GM19025 (cell line): ENCODE measurements around the gene VPREB3.
A peak's percentile ranks its signal among the peaks of the same experiment; 100 is the strongest.
"Not testable (repeated sequence)": the region's sequence is repeated elsewhere in the genome, so short reads cannot be mapped to it uniquely, and the experiment has no call there.

Source experiments
- ATAC-seq: cut with Tn5 transposase; IDR thresholded peaks from one replicate; pipeline ENCODE4 v1.9.1; 2021; ENCODE audit warnings: mild to moderate bottlenecking, low read depth, moderate library complexity; ENCODE audit not compliant: unreplicated experiment

The VPREB3 gene

DNA sequence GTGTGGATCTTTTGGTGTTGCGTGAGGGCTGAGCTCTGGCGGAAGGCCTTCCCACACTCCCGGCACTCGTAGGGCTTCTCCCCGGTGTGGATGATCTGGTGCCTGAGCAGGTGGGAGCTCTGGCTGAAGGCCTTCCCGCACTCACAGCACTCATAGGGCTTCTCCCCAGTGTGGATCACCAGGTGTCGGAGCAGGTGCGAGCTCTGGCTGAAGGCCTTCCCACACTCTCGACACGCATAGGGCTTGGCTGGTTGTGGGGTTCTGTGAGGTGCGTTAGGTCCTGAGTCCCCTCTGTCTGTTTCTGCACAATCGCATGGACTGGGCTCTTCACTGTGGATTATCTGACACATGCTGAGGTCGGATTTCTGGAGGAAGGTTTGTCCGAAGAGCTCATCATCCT, 9.7 kb downstream of the VPREB3 start:
- no peak for ATAC-seq

DNA sequence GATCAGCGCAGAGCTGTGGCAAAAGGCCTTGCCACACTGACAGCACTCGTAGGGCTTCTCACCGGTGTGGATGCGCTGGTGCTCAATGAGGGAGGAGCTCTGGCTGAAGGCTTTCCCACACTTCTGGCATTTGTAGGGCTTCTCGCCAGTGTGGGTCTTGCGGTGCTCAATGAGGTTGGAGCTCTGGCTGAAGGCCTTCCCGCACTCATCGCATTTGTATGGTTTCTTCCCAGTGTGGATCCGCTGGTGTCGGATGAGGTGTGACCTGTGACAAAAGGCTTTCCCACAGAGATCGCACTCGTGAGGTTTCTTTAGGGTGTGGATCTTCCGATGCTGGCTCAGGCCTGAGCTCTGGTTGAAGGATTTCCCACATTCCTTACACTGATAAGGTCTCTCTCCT, 10.2 kb downstream of the VPREB3 start:
- ATAC-seq = no peak

DNA sequence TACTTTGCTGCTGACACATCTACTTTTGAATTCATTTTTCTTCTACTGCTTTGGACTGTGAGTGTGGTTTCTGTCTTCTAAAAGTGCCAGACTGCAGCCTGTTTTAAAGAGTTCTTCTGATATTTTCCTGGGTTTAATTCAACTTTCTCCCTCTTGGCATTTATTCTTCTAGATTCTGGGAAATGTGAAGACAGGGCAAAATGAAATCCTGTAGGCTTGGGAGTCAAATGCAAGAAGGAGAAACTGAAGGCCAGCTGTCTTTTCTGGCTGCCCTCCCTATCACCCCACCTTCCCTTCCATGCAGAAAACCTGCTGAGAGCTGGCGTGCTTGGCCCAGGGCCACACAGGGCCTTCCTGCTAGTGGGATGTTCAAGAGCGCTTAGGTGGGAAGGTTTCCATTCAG, 10.9 kb downstream of the VPREB3 start:
- ATAC-seq = no peak

DNA sequence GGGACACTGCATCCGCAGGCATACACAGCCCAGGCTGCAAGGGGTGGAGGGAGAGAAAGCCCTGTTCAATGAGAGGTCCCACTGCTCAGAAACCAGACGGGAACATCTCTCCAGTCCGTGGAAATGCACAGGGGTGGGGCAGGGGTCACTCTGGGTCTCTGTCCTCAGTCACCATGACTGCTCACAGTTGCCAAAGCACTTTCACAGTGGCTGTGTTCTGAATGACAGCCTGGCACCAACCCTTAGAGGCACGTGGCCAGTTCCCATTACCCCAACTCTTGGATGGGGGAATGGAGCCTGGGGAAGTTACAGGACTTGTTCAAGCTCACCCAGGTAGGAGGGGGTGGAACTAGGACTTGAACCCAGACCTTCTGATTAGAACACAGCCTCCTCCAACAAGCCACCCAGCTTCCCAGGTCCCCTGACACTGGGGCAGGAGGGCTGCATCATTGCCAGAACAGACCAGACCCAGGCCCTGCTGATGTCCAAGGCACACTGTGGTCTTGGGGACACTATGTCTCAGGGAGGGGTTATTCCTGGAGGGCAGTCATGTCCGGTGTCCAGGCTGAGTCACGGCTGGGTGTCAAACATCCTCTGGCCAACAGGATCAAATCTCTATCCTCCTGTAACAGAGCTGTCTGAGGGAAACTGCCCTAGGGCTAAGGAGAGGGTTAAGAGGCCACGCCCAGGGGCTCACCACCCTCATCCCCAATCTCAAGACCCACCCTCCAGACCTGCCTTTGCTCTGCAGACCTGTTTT, 11.5 kb downstream of the VPREB3 start:
- ATAC-seq = no peak

DNA sequence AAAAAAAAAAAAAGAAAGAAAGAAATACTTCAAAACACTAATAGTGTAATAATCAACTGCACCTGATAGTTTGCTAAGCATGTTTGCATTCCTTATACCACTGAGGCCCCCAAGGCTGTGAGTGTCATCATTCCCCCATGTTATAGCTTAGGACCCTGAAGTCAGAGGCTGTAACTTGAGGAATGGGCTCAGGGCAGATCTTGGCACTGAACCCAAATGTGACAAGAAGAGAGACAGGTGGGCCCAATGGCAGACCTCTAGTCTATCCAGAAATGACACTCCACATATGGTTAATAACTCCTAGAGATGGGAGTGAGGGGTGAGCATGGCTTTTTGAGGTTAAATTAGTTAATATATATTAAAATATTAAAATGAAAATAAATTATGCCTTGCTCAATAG, 16.5 kb downstream of the VPREB3 start:
- ATAC-seq = no peak

DNA sequence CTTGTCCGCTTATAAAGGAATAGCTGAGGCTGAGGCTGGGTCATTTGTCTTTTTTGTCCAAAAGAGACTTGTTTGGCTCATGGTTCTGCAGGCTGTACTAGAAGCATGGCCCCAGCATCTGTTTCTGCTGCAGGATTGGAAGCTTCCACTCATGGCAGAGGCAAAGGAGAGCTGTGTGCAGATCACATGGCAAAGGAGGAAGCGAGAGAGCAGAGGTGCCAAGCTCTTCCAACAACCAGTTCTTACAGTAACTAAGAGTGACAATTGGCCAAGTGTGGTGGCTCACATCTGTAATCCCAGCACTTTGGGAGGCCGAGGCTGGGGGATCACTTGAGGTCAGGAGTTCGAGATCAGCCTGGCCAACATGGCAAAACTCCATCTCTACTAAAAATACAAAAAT, 26.1 kb downstream of the VPREB3 start:
- not testable (repeated sequence) for ATAC-seq

DNA sequence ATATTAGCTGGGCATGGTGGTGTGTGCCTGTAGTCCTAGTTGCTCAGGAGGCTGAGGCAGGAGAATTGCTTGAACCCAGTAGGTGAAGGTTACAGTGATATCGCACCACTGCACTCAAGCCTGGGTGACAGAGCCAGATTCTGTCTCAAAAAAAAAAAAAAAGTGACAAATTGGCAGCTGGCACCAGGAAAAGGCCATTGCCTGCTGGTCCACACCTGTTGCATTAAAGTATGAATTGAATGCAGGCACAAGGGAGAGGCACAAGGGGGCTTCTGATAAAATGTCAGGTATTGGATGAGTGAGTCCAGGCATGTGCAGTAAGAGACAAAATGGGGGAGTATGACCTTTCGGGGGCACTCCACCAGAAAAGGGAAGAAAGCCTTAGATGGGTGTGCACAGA, 31.5 kb downstream of the VPREB3 start:
- no peak for ATAC-seq

DNA sequence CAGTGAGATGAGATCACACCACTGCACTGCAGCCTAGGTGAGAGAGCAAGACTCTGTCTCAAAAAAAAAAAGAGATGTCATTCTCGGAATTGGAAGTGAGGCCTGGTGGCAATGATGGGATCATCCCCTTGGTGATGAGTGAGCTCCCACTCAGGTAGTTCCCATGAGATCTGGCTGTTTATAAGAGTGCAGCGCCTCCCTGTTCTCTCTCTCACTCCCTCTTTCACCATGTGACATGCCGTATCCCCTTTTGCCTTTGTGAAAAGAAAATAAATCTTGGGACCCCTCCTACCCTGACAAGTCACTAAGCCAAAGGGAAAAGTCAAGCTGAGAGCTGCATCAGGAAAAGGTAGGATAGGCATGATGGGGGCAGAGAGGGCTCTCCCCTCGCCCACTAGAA, 32.1 kb downstream of the VPREB3 start:
- ATAC-seq = no peak

DNA sequence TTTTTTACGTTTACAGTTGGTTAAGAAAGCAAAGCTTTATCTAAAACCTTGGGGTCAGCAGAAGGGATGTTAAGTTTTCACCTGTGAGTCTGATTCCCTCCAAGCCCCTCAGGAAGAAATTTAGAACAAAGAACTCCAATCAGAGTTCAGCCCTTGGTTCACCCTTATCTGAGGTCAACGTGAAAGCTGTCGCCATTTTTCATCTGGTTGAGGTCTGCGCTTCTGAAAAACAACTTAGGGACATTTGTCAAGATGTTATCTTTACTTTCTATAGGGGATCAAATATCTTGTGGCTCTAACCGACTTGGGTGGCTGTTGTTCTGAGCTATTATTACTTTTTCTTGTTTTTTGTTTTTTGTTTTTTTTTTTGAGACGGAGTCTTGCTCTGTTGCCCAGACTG, 33.4 kb downstream of the VPREB3 start:
- no peak for ATAC-seq

DNA sequence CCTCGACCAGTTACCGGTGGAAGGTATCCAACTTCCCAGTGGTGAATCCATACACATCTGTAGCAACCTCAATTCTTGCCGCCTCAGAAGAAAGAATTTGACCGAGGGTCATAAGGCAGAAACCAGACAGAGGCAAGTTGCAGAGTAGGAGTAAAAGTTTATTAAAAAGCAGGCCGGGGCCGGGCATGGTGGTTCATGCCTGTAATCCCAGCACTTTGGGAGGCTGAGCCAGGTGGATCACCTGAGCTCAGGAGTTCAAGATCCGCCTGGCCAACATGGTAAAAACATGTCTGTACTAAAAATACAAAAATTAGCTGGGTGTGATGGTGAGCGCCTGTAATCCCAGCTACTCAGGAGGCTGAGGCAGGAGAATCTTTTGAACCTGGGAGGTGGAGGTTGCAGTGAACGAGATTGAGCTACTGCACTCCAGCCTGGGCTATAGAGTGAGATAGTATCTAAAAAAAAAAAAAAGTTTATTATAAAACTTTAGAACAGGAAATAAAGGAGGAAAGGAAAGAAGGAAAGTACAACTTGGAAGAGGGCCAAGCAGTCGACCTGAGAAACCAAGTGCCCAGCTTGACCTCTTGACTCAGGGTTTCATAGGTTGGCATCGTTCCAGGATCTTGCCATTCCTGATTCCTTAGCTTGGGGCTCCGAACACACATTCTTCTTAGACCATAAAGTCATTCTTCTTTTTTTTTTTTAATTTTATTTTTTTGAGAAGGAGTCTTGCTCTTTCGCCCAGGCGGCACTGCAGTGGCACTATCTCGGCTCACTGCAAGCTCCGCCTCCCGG, 35.7 kb downstream of the VPREB3 start:
- no peak for ATAC-seq

DNA sequence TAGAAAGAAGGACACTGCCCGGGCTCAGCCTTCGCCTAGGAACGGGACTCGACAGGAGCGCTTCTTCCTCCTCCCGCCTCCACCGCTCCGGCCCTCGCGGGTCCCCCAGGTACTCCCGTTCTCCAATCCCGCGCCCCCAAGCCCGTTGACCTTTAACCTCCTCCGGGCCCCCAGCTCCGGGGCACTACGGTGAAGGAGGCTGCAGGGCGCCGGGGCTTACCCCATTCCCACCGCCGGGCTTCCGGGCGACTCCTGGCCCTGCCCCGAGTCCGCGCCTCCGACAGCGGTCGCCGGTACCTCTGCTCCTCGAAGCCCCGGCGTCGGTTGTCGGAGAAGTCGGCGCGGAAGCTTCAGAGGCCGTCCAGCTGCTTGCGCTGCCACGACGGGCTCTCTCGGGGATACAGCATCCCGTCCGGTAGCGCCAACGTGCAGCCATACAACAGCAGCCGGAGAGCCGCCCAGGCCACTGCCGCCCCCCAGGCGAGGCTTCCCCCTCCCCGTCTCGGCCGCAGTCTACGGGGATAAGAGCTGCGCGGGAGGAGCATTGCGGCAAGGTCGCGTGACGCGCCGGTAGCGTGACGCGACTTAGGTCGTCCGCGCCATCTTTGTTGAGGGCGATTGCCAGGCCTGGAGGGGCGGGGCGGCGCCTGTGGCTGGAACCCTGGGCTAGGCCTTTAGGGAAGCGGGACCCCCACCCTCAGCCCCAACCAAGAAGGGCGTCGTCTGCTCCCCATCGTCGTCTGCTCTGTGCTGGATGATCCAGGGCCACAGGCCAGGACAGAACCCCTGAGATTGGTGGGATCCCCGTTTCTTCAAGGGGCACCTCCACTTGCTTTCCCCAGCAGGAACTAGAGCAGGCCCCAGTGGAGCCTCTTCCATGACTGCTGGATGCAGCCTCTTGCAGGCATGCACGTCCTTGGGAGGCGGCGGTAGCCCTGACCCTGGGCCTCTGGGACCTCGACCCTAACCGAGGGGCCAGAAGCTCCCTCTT, 37.1 kb downstream of the VPREB3 start:
- peak; percentile 84 for ATAC-seq

DNA sequence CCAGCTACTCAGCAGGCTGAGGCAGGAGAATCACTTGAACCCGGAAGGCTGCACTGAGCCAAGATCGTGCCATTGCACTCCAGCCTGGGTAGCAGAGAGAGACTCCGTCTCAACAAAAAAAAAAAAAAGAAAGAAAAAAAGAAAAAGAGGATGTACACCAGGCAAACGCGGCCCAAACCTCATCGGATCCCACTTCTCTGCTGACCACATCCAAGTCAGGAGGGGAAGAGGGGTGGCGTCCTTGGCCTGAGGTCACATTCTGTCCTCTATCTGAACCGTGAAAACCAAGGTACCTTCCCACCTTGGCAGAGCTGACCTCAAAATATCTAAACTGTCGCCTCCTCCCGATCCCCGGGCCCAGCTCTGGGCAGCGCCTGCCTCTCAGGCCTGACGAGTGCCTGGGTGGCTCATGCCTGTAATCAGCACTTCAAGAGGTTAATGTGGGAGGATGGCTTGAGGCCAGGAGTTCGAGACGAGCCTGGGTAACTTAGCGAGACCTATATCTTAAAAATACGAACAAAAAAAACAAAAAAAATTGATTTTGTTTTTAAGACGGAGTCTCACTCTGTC, 38.3 kb downstream of the VPREB3 start:
- ATAC-seq = no peak

DNA sequence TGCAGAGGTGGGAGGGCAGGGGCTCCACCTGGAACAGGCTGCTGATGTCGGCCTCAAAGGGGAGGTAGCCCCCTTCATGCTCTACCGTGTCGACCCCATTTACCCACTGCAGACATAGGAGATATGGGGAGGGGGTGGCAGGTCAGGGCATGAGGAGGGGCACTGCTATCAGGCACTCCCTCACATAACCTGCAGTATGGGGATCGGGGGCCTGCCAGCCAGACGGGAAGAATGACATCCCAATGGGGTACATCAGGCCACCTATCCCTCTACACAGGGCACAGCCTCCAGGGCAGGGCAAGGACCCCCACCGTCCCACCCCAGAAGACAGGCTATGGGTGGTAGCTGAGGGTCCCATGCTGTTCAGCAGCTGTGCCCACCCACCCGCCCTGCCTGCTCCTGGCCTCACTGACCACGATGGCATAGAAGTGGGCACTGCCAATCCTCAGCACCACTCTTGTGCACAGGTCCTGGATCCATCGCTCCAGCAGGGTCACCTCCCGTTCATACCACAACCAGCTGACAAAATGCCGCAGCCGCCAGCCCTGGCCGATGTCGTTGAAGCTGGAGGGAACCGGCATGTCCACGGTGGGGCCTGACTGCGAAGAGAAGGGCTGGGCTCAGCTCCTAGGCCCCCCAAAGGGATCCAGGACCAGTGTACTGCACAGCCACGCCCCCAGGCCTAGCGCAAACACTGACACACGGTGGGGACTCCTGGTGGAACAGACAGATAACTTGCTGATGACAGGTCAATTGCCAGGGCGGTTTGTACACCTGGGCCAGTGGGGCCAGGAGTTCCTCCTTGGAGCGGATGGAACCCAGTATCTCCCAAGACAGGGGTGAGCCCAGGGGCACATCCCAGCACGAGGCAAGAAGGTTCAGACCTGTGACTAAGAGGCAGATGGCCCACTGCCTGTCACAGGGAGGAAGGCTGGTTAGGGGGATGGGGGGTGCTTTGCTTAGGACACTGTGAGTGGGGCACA, 39.3 kb downstream of the VPREB3 start:
- no peak for ATAC-seq

DNA sequence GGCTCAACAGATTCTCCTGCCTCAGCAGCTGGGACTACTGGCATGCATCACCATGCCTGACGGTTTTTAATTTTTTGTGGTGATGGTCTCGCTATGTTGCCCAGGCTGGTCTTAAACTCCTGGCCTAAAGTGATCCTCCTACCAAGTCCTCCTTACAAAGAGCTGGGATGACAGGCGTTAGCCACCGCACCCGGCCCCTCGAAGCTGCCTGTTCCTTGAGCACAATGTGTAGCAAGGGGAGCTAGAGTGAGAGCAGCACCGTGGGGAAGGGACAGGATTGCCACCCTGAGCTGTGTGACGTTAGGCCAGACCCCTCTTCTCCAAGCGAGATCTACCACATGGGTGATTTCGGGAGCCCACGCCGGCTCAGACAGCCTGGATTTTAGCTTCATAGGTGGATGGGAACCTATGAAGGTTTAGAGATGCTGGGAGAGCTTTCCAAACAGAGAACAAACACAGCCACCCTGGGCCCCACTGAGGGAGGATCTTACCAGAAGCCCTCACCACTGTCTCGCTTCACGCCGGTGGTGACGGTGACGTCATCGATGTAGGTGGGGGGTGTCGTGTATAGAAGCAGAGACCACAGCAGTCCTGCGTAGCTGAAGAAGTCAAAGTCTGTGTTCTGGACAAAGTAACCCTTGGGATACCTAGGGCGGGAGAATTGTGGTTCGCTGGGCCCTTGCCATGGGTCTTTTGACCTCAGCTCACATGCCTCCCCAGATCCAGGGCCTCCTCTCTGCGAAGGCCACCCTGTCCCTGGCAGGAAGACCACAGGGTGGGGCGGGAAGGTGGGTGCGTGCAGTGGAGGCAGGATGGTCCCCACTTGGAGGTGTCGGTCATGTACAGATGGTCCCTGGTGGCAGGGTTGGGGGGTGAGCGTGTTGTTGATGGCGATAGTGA, 40.3 kb downstream of the VPREB3 start:
- no peak for ATAC-seq

DNA sequence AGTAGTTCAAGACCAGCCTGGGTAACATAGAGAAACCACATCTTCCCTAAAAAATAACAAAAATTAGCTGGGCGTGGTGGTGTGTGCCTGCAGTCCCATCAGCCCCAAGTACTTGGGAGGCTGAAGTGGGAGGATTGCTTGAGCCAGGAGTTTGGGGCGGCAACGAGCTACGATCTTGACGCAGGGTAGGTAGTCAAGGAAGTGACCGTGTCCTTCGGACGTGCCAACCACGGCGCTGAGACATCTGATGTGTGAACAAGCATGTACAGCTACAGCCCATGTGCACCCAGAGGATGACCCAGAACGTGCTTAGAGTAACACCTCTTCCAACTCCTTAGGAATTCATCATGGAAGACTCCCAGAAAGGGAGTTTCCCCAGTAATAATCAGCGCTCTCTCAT, 42.0 kb downstream of the VPREB3 start:
- ATAC-seq = no peak

DNA sequence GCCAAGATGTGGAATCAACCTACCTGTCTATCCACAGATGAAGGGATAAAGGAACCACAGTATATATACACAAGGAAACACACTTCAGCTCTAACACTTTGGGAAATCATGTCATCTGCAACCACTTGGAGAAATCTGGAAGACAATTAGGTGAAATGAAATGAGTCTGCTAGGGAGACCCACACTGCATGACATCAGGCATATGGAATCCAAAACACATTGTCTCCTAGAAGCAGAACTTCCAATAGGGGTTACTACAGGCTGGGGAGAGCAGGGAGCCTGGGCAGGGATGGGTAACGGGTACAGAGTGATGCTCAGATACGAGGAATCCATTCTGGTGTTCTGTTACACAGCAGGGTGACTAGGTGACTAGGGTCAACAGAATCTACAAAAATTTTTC, 45.1 kb downstream of the VPREB3 start:
- no peak for ATAC-seq

DNA sequence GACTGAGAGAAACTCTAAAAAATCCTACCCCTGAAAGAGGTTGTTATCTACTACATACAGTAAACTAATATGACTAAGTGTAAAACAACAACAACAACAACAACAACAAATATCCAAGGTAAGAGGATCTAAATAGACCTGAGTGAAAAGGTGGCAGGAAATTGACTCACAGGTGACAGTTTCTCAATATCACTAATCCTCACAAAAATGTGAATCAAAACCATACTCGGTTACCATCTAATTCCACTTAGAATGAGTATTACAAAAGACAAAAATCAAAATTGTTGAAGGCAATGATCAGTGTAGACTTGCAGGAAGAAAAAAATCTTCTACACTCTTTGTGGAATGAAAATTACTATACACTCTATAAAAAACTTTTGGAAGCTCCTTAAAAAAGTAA, 46.0 kb downstream of the VPREB3 start:
- no peak for ATAC-seq

DNA sequence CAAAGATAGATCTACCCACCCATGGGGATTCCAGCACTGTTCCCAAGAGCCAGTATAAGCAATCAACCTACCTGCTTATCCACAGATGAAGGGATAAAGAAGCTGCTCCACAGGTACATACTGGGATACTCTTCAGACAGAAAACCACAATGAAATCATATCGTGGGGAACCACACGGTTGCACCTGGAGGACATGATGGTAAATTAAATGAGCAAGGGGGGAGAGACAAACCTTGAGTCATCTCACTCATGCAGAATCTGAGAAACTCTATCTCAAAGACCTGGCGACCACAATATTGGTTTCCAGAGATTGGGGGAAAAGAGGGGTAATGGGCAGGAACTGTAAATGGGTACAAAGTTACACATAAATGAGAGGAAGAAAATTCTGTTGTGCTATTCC, 48.9 kb downstream of the VPREB3 start:
- no peak for ATAC-seq
